Endothelial cell of umbilical vein (primary cell): ENCODE measurements around the gene TLR5. TPM values are rescaled to one million over a fixed set of nuclear protein-coding genes. Genes with fewer than 3 reads are reported as not detected.

Experiments used
- BruUV-seq: library from RNA; stranded (reverse); fragments of 400-500 nt; replicated peaks from 2 replicates; lab custom pipeline; 2021; lab: Mats Ljungman, UMichigan
- CTCF ChIA-PET: fragments of 300-600, 350-600 bp; sonication (Branson Sonifier 250); formaldehyde crosslinking; loops from one replicate; lab custom pipeline; 2021; ENCODE audit warnings: antibody characterized with exemption, inconsistent platforms; lab: Charles Lee
- POLR2A ChIA-PET: fragments of 300-600, 350-600 bp; sonication (Branson Sonifier 250); formaldehyde crosslinking; loops from one replicate; lab custom pipeline; 2021; ENCODE audit warnings: antibody characterized with exemption, inconsistent platforms; lab: Charles Lee
- DNase-seq: peaks from one replicate; pipeline ENCODE4 v3.0.0-alpha.2; 2011; ENCODE audit warnings: low read depth, low spot score
- FAIRE-seq: peaks from 2 replicates; lab custom pipeline; 2011; peaks lifted over from hg19 to GRCh38; lab: Jason Lieb, UNC
- H2AFZ ChIP-seq: 2 replicates; pipeline ENCODE4 v1.6.0; 2012; ENCODE audit warnings: low read depth, low read length, control low read depth, inconsistent platforms
- H3K27ac ChIP-seq: 2 replicates; pipeline ENCODE4 v1.5.1; 2011; ENCODE audit warnings: low read depth, mild to moderate bottlenecking, control low read depth, low read length, moderate library complexity; ENCODE audit not compliant: insufficient read depth
- H3K27me3 ChIP-seq, 2 experiments: 2 replicates each; pipeline versions ENCODE4 v1.6.0 to v1.6.1; 2011; ENCODE audit warnings: low read length in 2 of 2, mixed read lengths in 1 of 2; ENCODE audit not compliant: control insufficient read depth in 2 of 2, insufficient read depth in 2 of 2
- H3K36me3 ChIP-seq, 2 experiments: 2 replicates in 1 of 2; 3 replicates in 1 of 2; pipeline ENCODE4 v1.5.1; 2011; ENCODE audit warnings: low read length in 2 of 2, mild to moderate bottlenecking in 1 of 2, moderate library complexity in 1 of 2; ENCODE audit not compliant: control insufficient read depth in 2 of 2, insufficient read depth in 2 of 2; ENCODE audit errors: extremely low read depth in 1 of 2
- H3K4me1 ChIP-seq: 3 replicates; pipeline ENCODE4 v1.5.1; 2011; ENCODE audit warnings: mild to moderate bottlenecking, low read length; ENCODE audit not compliant: control insufficient read depth, insufficient read depth; ENCODE audit errors: extremely low read depth
- H3K4me2 ChIP-seq: 2 replicates; pipeline ENCODE4 v1.6.1; 2011; ENCODE audit warnings: low read length, control low read depth, mixed read lengths; ENCODE audit not compliant: insufficient read depth
- H3K4me3 ChIP-seq, 3 experiments: fragments of 200-600 bp in 1 of 3; sonication (generic), shearing (Covaris generic) in 1 of 3; replicated peaks in 1 of 3; 2 replicates each; pipeline ENCODE4 v1.5.1; 2011 to 2016; ENCODE audit warnings: control low read depth in 3 of 3, low read length in 3 of 3, mild to moderate bottlenecking in 2 of 3, inconsistent platforms in 1 of 3, low read depth in 1 of 3, moderate library complexity in 1 of 3; ENCODE audit not compliant: insufficient read depth in 1 of 3
- H3K79me2 ChIP-seq: 2 replicates; pipeline ENCODE4 v1.6.0; 2012; ENCODE audit warnings: low read length, inconsistent platforms; ENCODE audit not compliant: control insufficient read depth, insufficient read depth
- H3K9ac ChIP-seq: replicated peaks from 2 replicates; pipeline ENCODE3; 2011; ENCODE audit warnings: low read length, control low read depth; ENCODE audit not compliant: insufficient read depth; ENCODE audit errors: extremely low read depth
- H3K9me1 ChIP-seq: replicated peaks from 3 replicates; pipeline ENCODE4 v1.6.0; 2011; ENCODE audit warnings: mild to moderate bottlenecking, low read length; ENCODE audit not compliant: control insufficient read depth, insufficient read depth; ENCODE audit errors: extremely low read depth
- H3K9me3 ChIP-seq: replicated peaks from 2 replicates; pipeline ENCODE4 v1.5.1; 2012; ENCODE audit warnings: low read length, inconsistent platforms; ENCODE audit not compliant: control insufficient read depth, insufficient read depth
- H4K20me1 ChIP-seq: replicated peaks from 2 replicates; pipeline ENCODE3; 2011; ENCODE audit warnings: mild to moderate bottlenecking, low read length; ENCODE audit not compliant: control insufficient read depth, insufficient read depth; ENCODE audit errors: extremely low read depth
- EZH2 ChIP-seq: IDR thresholded peaks from 2 replicates; pipeline ENCODE4 v1.6.1; 2012; ENCODE audit warnings: borderline replicate concordance, low read depth, mild to moderate bottlenecking, moderate library complexity, low read length, inconsistent platforms; ENCODE audit not compliant: severe bottlenecking
- FOS ChIP-seq: IDR thresholded peaks from 2 replicates; pipeline ENCODE4 v1.6.1; 2011; ENCODE audit warnings: mild to moderate bottlenecking, low read length, moderate library complexity, borderline replicate concordance; ENCODE audit not compliant: insufficient read depth
- GATA2 ChIP-seq: IDR thresholded peaks from 2 replicates; pipeline ENCODE4 v1.7.0; 2011; ENCODE audit warnings: low read depth, mild to moderate bottlenecking, moderate library complexity, mixed read lengths, low read length; ENCODE audit not compliant: insufficient read length, insufficient read depth
- JUN ChIP-seq: IDR thresholded peaks from 2 replicates; pipeline ENCODE4 v1.6.1; 2011; ENCODE audit warnings: borderline replicate concordance, low read depth; ENCODE audit not compliant: insufficient read length, insufficient read depth
- MYC ChIP-seq: IDR thresholded peaks from one replicate; pipeline ENCODE4 v1.6.1; 2011; ENCODE audit warnings: mild to moderate bottlenecking, low read depth, low read length
- POLR2A ChIP-seq: IDR thresholded peaks from 2 replicates; pipeline ENCODE4 v1.6.1; 2012; ENCODE audit warnings: low read depth, mild to moderate bottlenecking, control low read depth, low read length
- POLR2AphosphoS5 ChIP-seq: IDR thresholded peaks from 2 replicates; pipeline ENCODE4 v1.6.1; 2012; ENCODE audit warnings: low read depth, mild to moderate bottlenecking, control low read depth, low read length, moderate library complexity; ENCODE audit not compliant: insufficient read depth
- dilution Hi-C: fragments of 300-500 bp; cut with MboI; formaldehyde crosslinking; loops from one replicate; pipeline ENCODE4 v1.15.0; 2019; ENCODE audit warnings: low sequenced_read_pairs; ENCODE audit not compliant: extremely low pct_ligation_motif_present
- intact Hi-C: fragments of 100-400 bp; cut with micrococcal nuclease; formaldehyde crosslinking; loops from one replicate; pipeline ENCODE4 v1.10.0; 2022
- polyA plus RNA-seq, 4 experiments: library from polyadenylated mRNA; depleted of rRNA in 3 of 4; stranded (reverse) in 3 of 4; unstranded in 1 of 4; fragments of >200 nt; gene quantifications; 2 replicates each; pipeline versions ENCODE4 v1.2.1 to v1.2.3, GENCODE V29; 2011 to 2012; ENCODE audit warnings: missing spikeins in 1 of 4
- total RNA-seq: library from RNA; stranded (reverse); gene quantifications from 2 replicates; pipeline ENCODE4 v1.2.3, GENCODE V29; 2021
- TF ChIP-seq, protein P1 (sequence below), 2 donors: IDR thresholded peaks; 1 replicate in 1 of 2; 2 replicates in 1 of 2; pipeline ENCODE4 v1.5.1; 2011; ENCODE audit warnings: low read length in 2 of 2, mild to moderate bottlenecking in 2 of 2, moderate library complexity in 2 of 2, control low read depth in 1 of 2, inconsistent platforms in 1 of 2, low read depth in 1 of 2; ENCODE audit not compliant: insufficient read depth in 1 of 2; ENCODE audit errors: extremely low read depth in 1 of 2
- TF ChIP-seq, protein P2 (sequence below): IDR thresholded peaks from 2 replicates; pipeline ENCODE4 v1.6.1; 2011; ENCODE audit not compliant: insufficient read depth, insufficient read length

TLR5 gene
- total and polyA plus RNA-seq, 2 donors (not counting 3 experiments of a cell fraction or from before 2014, with no cell fraction given), result 0.15 to 0.25 TPM

DNA sequence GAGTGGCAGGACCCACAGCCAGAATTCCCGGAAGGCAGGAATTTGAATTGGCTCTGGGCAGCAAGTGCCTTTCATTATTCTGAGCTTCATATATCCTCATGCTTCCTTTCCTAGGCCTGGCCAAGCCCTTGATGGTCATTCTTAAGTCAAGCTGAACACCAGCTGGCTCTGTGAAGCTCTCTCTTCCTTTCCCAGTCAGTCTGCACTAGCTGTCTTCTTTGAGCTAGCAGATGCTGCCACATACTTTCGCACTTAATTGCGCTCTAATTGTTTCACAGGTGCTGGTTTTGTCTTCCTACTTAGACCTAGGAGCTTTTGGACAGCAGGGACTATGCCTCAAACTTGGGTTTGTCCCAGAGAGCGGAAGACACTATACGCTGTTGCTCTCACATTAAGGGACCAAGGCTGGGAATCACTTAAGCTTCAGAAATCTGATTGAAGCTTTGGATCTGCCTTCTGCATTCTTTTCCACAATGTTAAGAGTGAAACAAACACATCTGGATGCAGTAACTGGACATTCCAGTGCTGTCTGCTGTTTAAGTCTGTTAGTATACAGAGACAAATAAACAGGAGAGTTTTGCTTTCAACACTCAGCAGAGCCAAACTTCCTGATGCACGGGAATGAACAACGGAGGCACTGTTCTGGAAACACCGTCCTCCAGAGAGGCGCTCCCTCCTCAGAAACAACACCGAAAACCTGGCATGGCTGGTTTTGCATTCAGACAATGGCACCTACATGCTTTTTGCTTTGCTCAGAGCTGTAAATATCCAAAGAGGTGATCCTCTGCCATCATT lies 2.2 kb downstream of the TLR5 start:
- dilution Hi-C loops, result no loop called here
- ChIA-PET CTCF (interaction anchor here (1.0 to 3.5 kb wide), 5 partner anchors 8 to 51 kb away, joined by 3 to 12 read pairs (median 6); no protein-coding TSS in a partner anchor), POLR2A (no interaction called here)
- H3K9me1 ChIP-seq, result no peaks in the 10 kb centered on the region
- H3K27me3 ChIP-seq, result peaks cover 2 to 14% of the 10 kb centered on the region in 2 experiments
- H3K4me1 ChIP-seq, result peaks cover 4% of the 10 kb centered on the region
- no TSS peak for BruUV-seq
- H3K27ac ChIP-seq, result no peak overlapping the region
- no peak for TF ChIP-seq POLR2AphosphoS5
- TF ChIP-seq, protein P1, sequence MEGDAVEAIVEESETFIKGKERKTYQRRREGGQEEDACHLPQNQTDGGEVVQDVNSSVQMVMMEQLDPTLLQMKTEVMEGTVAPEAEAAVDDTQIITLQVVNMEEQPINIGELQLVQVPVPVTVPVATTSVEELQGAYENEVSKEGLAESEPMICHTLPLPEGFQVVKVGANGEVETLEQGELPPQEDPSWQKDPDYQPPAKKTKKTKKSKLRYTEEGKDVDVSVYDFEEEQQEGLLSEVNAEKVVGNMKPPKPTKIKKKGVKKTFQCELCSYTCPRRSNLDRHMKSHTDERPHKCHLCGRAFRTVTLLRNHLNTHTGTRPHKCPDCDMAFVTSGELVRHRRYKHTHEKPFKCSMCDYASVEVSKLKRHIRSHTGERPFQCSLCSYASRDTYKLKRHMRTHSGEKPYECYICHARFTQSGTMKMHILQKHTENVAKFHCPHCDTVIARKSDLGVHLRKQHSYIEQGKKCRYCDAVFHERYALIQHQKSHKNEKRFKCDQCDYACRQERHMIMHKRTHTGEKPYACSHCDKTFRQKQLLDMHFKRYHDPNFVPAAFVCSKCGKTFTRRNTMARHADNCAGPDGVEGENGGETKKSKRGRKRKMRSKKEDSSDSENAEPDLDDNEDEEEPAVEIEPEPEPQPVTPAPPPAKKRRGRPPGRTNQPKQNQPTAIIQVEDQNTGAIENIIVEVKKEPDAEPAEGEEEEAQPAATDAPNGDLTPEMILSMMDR (IDR thresholded peaks at IDR 0.05; ENCODE audit: extremely low read depth in 1 of 2, insufficient read depth in 1 of 2, low read depth in 1 of 2, low read length in 2 of 2), result no peak
- no peak for TF ChIP-seq JUN
- no peak for TF ChIP-seq POLR2A
- TF ChIP-seq GATA2, result no peak
- TF ChIP-seq, protein P2, sequence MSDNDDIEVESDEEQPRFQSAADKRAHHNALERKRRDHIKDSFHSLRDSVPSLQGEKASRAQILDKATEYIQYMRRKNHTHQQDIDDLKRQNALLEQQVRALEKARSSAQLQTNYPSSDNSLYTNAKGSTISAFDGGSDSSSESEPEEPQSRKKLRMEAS, result no peak
- TF ChIP-seq EZH2, result no peak
- TF ChIP-seq FOS, result no peak
- TF ChIP-seq MYC, result no peak
- H3K4me2 ChIP-seq, result no peak overlapping the region
- H4K20me1 ChIP-seq, result no peaks in the 10 kb centered on the region
- no peaks in the 10 kb centered on the region for H3K9me3 ChIP-seq
- H3K9ac ChIP-seq, result no peak overlapping the region
- no peak for FAIRE-seq
- intact Hi-C loops, result no loop called here
- H3K79me2 ChIP-seq, result no peaks in the 10 kb centered on the region
- DNase-seq, result no peak
- no peak overlapping the region for H2AFZ ChIP-seq
- H3K4me3 ChIP-seq, result no peak overlapping the region
- H3K36me3 ChIP-seq, result no peaks in the 10 kb centered on the region
